Nephron progenitor cell (in vitro differentiated cells): ENCODE measurements around the gene ANKS1B.
A peak's percentile ranks its signal among the peaks of the same experiment; 100 is the strongest.

ENCODE experiments used
- DNase-seq: peaks from one replicate; pipeline ENCODE4 v3.0.0; 2021
- H3K27ac Mint-ChIP-seq: 2 replicates; pipeline ENCODE4 v1.8.0; 2021; ENCODE audit warnings: mild to moderate bottlenecking, moderate library complexity, mixed read lengths
- H3K27me3 Mint-ChIP-seq: 2 replicates; pipeline ENCODE4 v1.8.0; 2021; ENCODE audit warnings: mild to moderate bottlenecking, low read depth, mixed read lengths; ENCODE audit not compliant: poor library complexity
- H3K36me3 Mint-ChIP-seq: 2 replicates; pipeline ENCODE4 v1.8.0; 2021; ENCODE audit warnings: low read depth, mixed read lengths
- H3K4me1 Mint-ChIP-seq: 2 replicates; pipeline ENCODE4 v1.8.0; 2021; ENCODE audit warnings: mixed read lengths
- H3K4me3 Mint-ChIP-seq: 2 replicates; pipeline ENCODE4 v1.8.0; 2021; ENCODE audit warnings: mild to moderate bottlenecking, moderate library complexity, mixed read lengths
- H3K9me3 Mint-ChIP-seq: 2 replicates; pipeline ENCODE4 v1.8.0; 2021; ENCODE audit warnings: mild to moderate bottlenecking, moderate library complexity, mixed read lengths
- CTCF ChIP-seq: fragments of 200-600 bp; sonication (generic); IDR thresholded peaks from 2 replicates; pipeline ENCODE4 v1.5.0; 2021; ENCODE audit warnings: antibody characterized with exemption

The ANKS1B gene

GRCh38 chr12:98954506-98954905 lies 1030.2 kb downstream of the ANKS1B start:
- Mint-ChIP-seq H3K36me3 (no peaks in the 10 kb centered on the region), H3K4me3 (no peak overlapping the region), H3K9me3 (no peaks in the 10 kb centered on the region), H3K27ac (no peak overlapping the region), H3K4me1 (no peaks in the 10 kb centered on the region), H3K27me3 (no peaks in the 10 kb centered on the region)
- no peak for TF ChIP-seq CTCF
- no peak for DNase-seq

- Mint-ChIP-seq H3K9me3 (no peaks in the 10 kb centered on the region), H3K27me3 (no peaks in the 10 kb centered on the region), H3K27ac (no peak overlapping the region), H3K4me1 (peaks cover 4% of the 10 kb centered on the region), H3K4me3 (no peak overlapping the region), H3K36me3 (no peaks in the 10 kb centered on the region)
- DNase-seq: no peak
- no peak for TF ChIP-seq CTCF
Measured at GRCh38 chr12:98951406-98951805, 1033.3 kb downstream of the ANKS1B start.

GRCh38 chr12:98948343-98948949 lies 1036.3 kb downstream of the ANKS1B start:
- Mint-ChIP-seq H3K27me3 (peaks cover 9% of the 10 kb centered on the region), H3K27ac (no peak overlapping the region), H3K9me3 (peaks cover 6% of the 10 kb centered on the region), H3K4me3 (no peak overlapping the region), H3K36me3 (no peaks in the 10 kb centered on the region), H3K4me1 (peaks cover 4% of the 10 kb centered on the region)
- no peak for TF ChIP-seq CTCF
- DNase-seq: no peak

GRCh38 chr12:98945864-98946263 lies 1038.9 kb downstream of the ANKS1B start:
- no peak for DNase-seq
- H3K4me3 Mint-ChIP-seq: no peak overlapping the region
- TF ChIP-seq CTCF: no peak
- peaks cover 16% of the 10 kb centered on the region for H3K27me3 Mint-ChIP-seq
- H3K9me3 Mint-ChIP-seq: peaks cover 6% of the 10 kb centered on the region
- no peaks in the 10 kb centered on the region for H3K36me3 Mint-ChIP-seq
- peaks cover 4% of the 10 kb centered on the region for H3K4me1 Mint-ChIP-seq
- no peak overlapping the region for H3K27ac Mint-ChIP-seq

- DNase-seq: no peak
- no peaks in the 10 kb centered on the region for H3K36me3 Mint-ChIP-seq
- H3K4me3 Mint-ChIP-seq: no peak overlapping the region
- peaks cover 16% of the 10 kb centered on the region for H3K27me3 Mint-ChIP-seq
- peaks cover 13% of the 10 kb centered on the region for H3K9me3 Mint-ChIP-seq
- H3K4me1 Mint-ChIP-seq: peaks cover 6% of the 10 kb centered on the region
- no peak overlapping the region for H3K27ac Mint-ChIP-seq
- TF ChIP-seq CTCF: no peak
Measured at GRCh38 chr12:98939926-98940325, 1044.8 kb downstream of the ANKS1B start.

- H3K27me3 Mint-ChIP-seq: peaks cover 10% of the 10 kb centered on the region
- no peaks in the 10 kb centered on the region for H3K36me3 Mint-ChIP-seq
- H3K27ac Mint-ChIP-seq: no peak overlapping the region
- peaks cover 6% of the 10 kb centered on the region for H3K4me1 Mint-ChIP-seq
- peaks cover 10% of the 10 kb centered on the region for H3K9me3 Mint-ChIP-seq
- peak; percentile 51 for TF ChIP-seq CTCF
- no peak overlapping the region for H3K4me3 Mint-ChIP-seq
- DNase-seq: peak; percentile 5
Measured at GRCh38 chr12:98939350-98939749, 1045.4 kb downstream of the ANKS1B start.
